ENCODE results near the gene PPP4R4. TPM values are rescaled to one million over a fixed set of nuclear protein-coding genes. Genes with fewer than 3 reads are reported as not detected.

The PPP4R4 gene
- total and polyA plus RNA-seq, 2 of the 4 experiments (the other 2 are of a cell fraction), result 0.17 to 0.36 TPM

GRCh38 chr14:94196057-94196456, 21.9 kb downstream of the PPP4R4 start:
- dilution Hi-C loops (cut with HindIII; ENCODE audit: low sequenced_read_pairs, unreplicated experiment), result no loop called here
- no peak overlapping the region for H4K5ac ChIP-seq (ENCODE audit: low read depth, low read length)
- whole genome bisulfite sequencing, 2 experiments (ENCODE audit: extremely low coverage in 2 of 2, insufficient read length in 1 of 2), result no CpG with 5 or more reads among the region's 2 CpGs
- no peak overlapping the region for H4K8ac ChIP-seq (ENCODE audit: low read depth in 2 of 2, low read length in 2 of 2)
- TF ChIP-seq POLR2A (IDR thresholded peaks at IDR 0.05; ENCODE audit: low read depth, low read length) (no peak), CTCF (conservative IDR thresholded peaks at IDR 0.05; ENCODE audit: low read depth, low read length) (no peak), RCOR1 (IDR thresholded peaks at IDR 0.05; ENCODE audit: insufficient replicate concordance, low read length) (no peak), NFE2L2 (IDR thresholded peaks at IDR 0.05; ENCODE audit: low read depth, low read length) (no peak), SMC3 (IDR thresholded peaks at IDR 0.05; ENCODE audit: low read depth, low read length) (no peak), RFX5 (IDR thresholded peaks at IDR 0.05; ENCODE audit: low read depth, low read length) (no peak), BHLHE40 (IDR thresholded peaks at IDR 0.05; ENCODE audit: low read depth, low read length) (no peak), MAZ (IDR thresholded peaks at IDR 0.05; ENCODE audit: borderline replicate concordance, low read depth, low read length) (no peak), RAD21 (IDR thresholded peaks at IDR 0.05; ENCODE audit: low read length) (no peak), CHD1 (IDR thresholded peaks at IDR 0.05; ENCODE audit: low read depth, low read length) (no peak), FOS (IDR thresholded peaks at IDR 0.05; ENCODE audit: low read depth, low read length) (no peak)
- no peak overlapping the region for H3K14ac ChIP-seq (replicated peaks; ENCODE audit: low read depth, low read length)
- no peaks in the 10 kb centered on the region for H3K4me1 ChIP-seq (ENCODE audit: control insufficient read depth, insufficient read depth, low read length)
- no peak overlapping the region for H3K56ac ChIP-seq (ENCODE audit: extremely low read depth, insufficient read depth, low read length)
- ChIA-PET CTCF (no interaction called here), POLR2A (ENCODE audit: unreplicated experiment) (no interaction called here)
- H3K9me3 ChIP-seq (ENCODE audit: control insufficient read depth, insufficient read depth, low read length), result no peaks in the 10 kb centered on the region
- H3K4ac ChIP-seq (ENCODE audit: low read depth, low read length), result no peak overlapping the region
- H2BK5ac ChIP-seq (ENCODE audit: low read depth, low read length, poor library complexity, severe bottlenecking), result no peak overlapping the region
- intact Hi-C loops (cut with micrococcal nuclease), result no loop called here
- H3K79me1 ChIP-seq (ENCODE audit: low read depth in 1 of 2, low read length in 2 of 2), result no peaks in the 10 kb centered on the region
- H4K91ac ChIP-seq (ENCODE audit: insufficient read depth, low read depth, low read length), result no peak overlapping the region
- no peak overlapping the region for H2BK15ac ChIP-seq (ENCODE audit: low read depth, low read length)
- H3K23ac ChIP-seq (ENCODE audit: low read depth, low read length), result no peak overlapping the region
- H3K4me2 ChIP-seq (ENCODE audit: low read depth, low read length), result no peak overlapping the region
- no peak overlapping the region for H3K4me3 ChIP-seq (ENCODE audit: insufficient read depth, low read depth, low read length)
- no TSS peak for BruUV-seq (replicated peaks)
- no peak overlapping the region for H2AK5ac ChIP-seq (ENCODE audit: low read depth, low read length)
- no peak overlapping the region for H3K27ac ChIP-seq (ENCODE audit: insufficient read depth, low read length)
- no peak overlapping the region for H2AFZ ChIP-seq (replicated peaks; ENCODE audit: low read length, poor library complexity)
- ATAC-seq (ENCODE audit: low read depth) (no peak), DNase-seq (no peak)
- H3K9me1 ChIP-seq (ENCODE audit: insufficient read depth, low read length), result no peaks in the 10 kb centered on the region
- no peaks in the 10 kb centered on the region for H3K27me3 ChIP-seq (ENCODE audit: control insufficient read depth, insufficient read depth, low read length)
- in situ Hi-C loops (cut with MboI; ENCODE audit: low sequenced_read_pairs), result no loop called here
- H3K36me3 ChIP-seq (ENCODE audit: control insufficient read depth, insufficient read depth, low read length), result no peaks in the 10 kb centered on the region
- H2BK20ac ChIP-seq (ENCODE audit: low read depth, low read length), result no peak overlapping the region
- H2BK120ac ChIP-seq (ENCODE audit: low read depth, low read length), result no peak overlapping the region
- H2AK9ac ChIP-seq (replicated peaks; ENCODE audit: low read depth, low read length, poor library complexity), result no peak overlapping the region
- H4K20me1 ChIP-seq (ENCODE audit: insufficient read depth, low read length), result no peaks in the 10 kb centered on the region
- no peak overlapping the region for H3K18ac ChIP-seq (ENCODE audit: low read depth, low read length)
- H3K9ac ChIP-seq (ENCODE audit: low read depth, low read length), result no peak overlapping the region

Measured in IMR-90 (cell line).